HuH-7.5 (cell line): ENCODE data around the gene MUS81.
A peak's percentile ranks its signal among the peaks of the same experiment; 100 is the strongest.
"Not testable (repeated sequence)": the region's sequence is repeated elsewhere in the genome, so short reads cannot be mapped to it uniquely, and the experiment has no call there.

Source experiments
- DNase-seq: peaks from one replicate; pipeline ENCODE4 v3.0.0; 2011; ENCODE audit warnings: low spot score

MUS81 gene, protein sequence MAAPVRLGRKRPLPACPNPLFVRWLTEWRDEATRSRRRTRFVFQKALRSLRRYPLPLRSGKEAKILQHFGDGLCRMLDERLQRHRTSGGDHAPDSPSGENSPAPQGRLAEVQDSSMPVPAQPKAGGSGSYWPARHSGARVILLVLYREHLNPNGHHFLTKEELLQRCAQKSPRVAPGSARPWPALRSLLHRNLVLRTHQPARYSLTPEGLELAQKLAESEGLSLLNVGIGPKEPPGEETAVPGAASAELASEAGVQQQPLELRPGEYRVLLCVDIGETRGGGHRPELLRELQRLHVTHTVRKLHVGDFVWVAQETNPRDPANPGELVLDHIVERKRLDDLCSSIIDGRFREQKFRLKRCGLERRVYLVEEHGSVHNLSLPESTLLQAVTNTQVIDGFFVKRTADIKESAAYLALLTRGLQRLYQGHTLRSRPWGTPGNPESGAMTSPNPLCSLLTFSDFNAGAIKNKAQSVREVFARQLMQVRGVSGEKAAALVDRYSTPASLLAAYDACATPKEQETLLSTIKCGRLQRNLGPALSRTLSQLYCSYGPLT

DNA sequence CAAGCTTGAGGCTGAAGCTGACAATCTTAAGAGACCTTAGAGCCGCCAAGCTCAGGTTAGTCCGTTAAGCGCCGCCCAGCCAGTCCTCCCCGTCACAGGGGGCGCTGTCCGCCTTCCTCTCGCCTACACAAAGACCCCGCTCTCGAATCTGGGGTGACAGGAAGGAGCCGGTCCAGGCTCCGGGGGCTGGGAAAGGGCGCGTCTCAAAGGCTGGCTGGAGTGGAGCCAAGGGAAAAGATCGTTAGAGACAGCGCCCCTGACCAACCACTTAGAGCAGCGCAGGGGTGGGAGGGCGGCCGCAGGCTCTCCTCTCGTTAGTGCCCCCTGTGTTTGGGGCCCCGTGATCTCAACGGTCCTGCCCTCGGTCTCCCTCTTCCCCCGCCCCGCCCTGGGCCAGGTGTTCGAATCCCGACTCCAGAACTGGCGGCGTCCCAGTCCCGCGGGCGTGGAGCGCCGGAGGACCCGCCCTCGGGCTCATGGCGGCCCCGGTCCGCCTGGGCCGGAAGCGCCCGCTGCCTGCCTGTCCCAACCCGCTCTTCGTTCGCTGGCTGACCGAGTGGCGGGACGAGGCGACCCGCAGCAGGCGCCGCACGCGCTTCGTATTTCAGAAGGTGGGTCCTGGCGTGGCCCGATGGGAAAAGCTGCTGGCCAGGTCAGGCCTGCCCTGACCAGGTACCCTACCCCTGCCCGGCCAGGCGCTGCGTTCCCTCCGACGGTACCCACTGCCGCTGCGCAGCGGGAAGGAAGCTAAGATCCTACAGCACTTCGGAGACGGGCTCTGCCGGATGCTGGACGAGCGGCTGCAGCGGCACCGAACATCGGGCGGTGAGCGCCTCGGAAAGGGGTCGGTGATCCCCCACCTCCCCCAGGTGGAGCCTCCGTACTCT, at the start of gene MUS81:
Gene MUS81, plus strand, starts transcription at position 156 of the 887 bp plus-strand sequence. Its CDS starts 321 bp downstream, at position 477.
- peak; percentile 94 for DNase-seq

DNA sequence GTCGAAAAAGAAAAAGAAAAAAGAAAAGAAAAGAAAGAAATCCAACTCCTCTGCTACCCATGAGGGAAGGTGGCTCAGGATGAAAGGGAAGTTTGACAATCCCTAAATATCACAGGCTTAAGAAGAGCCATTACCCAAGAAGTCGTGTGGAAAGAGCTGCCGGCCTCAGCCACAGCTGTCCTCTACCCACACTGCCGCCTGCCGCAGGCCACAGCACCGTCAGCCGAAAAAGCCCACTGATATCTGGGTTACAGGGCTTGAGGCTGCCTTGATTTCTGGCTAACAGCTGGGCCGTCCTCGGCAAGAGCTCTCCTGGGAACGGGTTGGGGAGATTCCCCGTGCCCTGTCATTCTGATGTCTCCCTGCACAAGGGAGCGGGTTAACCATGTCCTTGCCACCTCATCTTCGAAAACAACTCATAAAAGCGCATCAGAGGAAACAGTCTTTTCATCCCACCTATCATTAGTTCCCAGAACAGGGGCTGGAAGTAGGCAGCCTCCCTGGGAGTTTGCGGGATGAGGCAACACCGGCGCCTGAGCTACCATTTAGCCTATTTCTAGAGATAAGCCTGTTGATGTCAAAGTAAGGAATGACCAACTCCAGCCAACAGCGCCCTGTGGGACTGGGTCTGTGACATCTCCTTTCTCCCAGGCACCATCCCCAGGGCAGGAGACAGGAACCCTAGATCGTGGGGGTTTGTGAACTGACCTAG, 48.3 kb upstream of the MUS81 start:
- DNase-seq, result no peak

DNA sequence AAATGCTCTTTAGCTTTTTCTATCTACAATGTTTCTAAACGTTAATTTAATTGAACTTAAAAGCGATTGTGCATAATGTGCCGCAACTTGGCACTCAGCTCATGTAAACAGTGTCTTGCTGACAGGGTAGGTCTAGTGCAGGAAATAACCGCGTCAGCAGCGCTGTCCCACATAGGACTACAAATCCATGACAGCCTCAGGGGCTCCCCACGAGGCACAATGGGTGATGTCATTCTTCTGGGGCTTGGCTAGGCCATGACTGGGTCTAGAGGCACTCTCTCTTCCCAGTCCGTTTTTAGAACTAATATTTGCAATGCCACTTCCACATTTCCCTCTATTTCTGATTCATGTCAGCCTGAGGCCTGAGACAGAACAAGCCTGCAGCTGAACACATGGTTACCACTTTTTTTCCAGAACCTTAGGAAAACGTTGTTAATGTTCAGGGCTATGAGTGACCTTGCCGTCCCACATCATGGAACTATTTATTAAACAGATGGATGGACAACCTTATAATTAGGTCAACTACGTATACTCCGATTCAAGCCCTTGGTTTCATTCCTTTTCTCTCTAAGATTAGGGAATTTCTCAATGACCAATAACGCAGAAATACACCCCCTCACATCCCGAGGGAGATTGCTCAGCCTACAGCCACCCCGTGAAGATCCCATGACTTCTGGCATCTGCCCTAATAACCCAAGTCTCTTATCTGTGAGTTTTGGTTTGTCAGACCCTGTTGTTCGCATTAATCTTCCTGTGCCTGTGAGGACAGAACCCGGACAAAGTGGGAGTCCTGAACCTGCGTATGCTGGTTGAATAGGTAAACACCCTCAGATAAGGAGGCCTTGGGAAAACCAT, 45.9 kb upstream of the MUS81 start:
- no peak for DNase-seq

DNA sequence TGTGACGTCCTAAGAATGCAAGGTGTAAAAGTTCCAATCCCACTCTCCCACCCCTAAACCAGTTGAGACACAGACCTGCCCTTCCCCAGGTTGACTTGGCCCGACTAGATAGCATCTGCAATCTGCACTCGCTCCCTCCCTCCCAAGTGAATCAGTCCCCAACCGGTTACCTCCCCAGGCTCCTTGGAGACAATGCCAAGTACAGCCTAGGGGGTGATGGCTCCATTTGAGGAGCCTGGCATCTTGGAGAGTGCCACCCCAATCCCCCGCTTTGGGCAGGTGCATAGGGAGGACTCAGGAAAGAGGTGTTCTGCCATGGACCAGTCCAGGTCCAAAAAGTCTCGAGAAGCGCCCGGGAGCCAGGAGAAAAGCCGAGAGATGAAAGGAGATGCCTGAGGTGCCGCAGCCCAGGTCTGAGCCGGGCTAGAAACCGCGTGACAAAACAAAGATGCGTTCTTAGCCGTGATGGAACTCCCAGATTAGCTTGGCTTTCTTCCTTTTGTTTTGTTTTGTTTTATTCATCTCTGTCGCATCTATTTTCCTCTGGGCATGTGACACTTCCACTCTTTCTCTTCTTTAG, 45.2 kb upstream of the MUS81 start:
- DNase-seq, result no peak

DNA sequence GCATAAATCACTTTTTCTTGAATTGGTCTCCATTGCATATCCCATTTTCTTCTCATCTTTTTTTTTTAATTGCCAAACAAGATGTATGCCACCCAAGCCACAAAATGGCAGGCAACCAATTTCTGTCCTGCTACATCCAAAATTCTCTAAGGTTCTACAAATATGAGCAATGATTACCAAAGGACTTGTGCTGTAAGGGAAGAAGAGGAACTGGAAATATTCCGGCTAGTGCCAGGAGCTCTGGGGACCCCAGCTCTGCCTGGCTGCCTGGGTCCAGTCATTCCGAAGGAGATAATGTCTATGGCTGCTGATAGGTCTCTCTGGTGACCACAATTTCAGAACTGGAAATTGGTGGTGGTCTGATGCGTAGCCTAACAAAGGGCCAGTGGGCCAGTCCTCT, 43.5 kb upstream of the MUS81 start:
- DNase-seq, result no peak

DNA sequence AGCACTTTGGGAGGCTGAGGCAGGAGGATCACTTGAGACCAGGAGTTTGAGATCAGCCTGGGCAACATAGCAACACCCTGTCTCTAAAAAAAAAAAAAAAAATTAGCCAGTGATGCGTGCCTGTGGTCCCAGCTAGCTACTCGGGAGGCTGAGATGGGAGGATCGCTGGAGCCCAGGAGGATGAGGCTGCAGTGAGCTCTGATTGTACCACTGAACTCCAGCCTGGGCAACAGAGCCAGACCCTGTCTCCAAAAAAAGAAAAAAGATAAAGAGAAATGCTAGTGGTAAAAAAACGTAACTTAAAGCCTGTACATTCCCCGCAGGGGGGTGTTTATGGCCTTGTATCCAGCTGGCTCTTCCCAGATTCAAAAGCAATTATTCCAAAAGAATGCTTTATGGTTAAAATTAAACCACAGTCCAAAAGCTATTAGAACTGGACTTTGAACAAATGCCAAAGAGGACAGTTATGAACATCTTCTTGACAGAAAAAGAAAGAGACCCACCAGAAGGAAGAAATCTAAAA, 42.9 kb upstream of the MUS81 start:
- no peak for DNase-seq

DNA sequence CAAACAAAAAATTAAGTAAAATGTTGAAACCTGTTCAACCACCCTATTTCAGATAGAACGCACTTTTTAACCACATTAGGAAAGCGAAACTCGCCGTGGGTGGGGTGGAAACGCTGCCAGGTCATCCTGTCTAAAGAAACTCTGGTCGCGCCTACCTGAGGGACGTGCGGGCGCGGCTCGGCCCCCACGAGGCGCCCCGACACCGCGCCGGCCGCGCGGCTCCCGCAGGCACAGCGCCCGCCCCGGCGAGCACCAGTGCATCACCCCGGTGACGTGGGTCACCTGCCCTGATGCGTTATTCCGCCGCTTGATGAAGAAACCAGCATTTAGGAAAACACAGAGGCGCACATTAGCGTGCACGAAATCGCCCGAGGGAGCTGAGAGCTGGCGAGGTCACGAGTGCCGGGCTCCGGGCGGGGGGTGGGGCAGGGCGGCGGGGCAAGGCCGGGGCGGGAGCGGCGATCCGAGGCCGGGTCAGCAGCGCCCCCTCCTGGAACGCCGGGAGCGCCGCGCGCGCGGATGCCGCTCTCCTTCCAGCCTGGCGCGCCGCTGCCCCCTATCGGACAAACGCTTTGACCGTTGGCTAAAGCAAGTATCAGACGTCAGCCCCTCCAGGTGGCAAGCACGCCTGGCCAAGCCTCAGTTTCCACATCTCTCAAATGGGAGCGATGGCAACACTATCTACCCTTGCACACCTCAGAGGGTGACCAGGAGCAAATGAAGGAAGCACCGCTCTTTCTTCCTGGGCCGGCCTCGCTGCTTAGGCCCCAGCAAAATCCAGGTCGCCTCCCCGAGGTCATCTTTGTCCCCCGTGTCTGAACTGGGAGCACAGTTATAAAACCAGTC, 42.2 kb upstream of the MUS81 start:
- peak; percentile 81 for DNase-seq

DNA sequence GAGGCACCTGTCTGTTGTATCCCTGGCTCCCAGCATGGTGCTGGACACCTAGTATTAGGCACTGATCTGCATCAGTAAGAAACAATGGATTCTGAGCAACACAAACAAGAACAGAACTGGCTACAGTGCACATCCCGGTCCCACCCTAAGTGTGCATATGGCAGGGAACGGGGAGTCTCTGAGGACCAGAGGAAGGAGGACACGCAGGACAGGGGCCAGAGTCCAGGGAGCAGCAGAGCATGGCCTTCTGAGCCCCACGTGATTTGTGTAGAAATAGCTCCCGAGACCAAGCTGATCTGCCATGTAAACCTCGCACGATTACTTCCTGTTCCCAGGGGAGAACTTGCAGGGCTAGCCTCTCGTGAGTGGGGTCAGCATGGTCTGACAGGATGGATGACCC, 39.1 kb upstream of the MUS81 start:
- DNase-seq, result no peak

DNA sequence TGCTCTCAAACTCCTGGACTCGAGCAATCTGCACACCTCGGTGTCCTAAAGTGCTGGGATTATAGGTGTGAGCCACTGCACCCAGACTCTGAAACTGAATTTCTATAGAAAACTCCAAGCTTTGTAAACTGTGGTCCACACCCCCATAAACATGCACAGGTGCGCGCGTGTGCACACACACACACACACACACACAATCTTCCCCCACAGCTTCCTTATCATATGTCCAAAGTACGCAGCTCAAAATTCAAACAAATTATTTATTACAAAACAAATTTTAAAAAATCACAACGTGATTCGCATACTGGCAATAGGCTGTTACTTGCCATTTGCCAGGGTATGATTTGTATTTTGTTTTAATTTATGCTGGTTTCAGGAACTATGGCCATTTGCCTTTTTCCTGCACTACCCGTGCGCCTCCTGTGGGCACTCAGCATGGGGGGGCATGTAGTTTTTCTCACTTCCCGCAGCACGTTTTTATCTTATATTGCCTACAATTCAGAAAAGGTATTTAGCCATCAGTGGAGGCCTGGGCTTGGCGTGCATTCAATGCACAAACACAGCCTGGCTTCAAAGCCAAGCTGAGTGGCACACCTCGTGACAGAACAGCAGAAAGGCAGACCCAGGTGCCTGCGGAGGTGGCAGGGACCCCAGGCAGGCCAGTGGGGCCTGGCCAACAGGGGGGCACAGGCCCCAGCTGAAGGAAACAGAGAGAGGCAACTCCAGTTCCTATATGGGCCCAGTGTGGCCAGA, 37.3 kb upstream of the MUS81 start:
- no peak for DNase-seq

DNA sequence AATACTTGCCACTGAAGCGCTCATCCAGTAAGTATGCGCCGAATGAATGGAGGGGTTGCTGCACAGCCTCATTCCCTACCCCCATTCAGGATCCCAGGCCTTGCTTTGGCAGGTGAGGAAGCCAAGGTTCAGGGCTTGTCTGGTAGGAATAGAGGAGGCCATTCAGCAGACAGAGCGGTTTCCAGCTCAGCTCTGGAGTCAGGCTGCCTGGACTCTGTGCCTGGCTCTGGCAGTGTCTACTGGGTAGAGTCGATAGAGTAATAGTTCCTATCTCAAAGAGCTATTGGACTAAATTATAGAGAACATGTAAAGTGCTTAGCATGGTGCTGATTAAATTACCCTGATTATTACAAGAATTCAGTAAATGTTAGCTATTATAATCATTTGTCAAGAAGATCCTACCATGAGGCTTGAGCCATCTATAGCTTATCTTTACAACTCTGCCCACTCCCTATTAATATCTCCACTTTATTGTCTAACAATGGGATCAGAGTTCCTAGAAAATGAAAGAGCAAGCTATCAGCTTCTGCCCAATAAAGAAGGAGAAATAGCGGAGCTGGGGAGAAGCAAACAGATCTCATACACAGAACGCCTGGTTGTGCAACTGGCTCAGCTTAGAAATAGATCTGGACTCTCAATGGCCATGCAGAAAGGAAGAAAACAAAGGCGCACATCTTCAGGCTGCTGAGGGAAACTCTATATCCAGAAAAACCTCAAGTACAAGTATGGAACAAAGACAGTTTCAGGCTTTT, 33.1 kb upstream of the MUS81 start:
- no peak for DNase-seq

DNA sequence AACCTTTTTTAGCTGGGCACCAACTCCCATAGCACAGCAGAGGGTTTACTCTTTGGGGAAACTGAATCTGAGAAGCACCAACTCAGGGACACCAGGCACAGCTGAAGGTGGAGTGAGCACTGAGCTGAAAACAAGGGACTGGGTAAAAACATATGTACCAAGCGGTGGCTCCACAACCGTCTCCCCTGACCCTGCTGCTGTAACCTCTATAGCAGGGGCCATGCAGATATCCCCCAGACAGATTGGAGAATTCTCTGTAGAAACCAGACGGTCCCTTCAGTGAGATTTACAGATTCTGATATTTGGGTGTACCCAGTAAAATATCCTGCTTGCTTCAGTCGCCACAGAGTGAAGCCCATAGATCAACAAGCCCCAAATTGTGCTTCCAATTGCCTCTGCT, 30.8 kb upstream of the MUS81 start:
- DNase-seq, result no peak

DNA sequence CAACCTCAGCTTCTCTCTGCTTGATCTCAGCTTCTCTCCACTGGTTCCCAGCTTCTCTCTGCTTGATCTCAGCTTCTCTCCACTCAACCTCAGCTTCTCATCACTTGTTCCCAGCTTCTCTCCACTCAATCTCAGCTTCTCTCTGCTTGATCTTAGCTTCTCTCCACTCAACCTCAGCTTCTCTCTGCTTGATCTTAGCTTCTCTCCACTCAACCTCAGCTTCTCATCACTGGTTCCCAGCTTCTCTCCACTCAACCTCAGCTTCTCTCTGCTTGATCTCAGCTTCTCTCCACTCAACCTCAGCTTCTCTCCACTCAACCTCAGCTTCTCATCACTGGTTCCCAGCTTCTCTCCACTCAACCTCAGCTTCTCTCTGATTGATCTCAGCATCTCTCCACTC, 28.0 kb upstream of the MUS81 start:
- not testable (repeated sequence) for DNase-seq

DNA sequence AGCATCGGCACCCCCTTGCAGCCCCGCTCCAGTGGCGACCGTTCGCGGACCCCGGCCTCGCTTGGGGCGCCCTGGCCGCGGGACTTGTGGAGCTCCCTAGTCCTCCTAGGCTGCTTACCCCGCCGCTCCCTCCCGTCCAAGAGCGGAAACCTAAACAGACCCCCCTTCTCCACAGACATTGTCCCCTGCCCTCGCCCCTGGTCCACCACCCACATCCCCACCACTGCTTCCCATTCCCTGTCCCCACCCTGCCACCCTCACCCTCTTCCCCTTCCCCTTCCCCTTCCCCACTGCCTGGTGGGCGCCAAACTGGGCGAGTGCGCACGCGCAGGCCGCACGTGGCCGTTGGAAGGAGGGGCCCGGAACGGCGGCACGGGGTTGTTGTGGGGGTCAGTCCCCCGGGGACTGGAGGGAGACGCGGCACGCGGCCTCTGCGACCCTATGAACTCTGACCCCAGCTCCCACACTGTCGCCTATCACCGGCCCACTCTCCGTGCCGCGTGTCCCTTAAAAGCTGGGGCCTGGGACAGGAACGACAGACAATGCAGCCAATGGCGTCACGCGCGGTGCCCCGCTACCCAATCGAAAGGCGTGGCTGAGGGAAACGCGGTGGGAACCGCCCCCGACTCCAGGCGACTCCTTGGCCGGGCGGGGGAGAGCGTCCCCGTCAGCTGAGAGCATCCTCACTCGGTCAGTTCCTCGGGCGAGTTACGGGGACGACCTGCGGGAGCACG, 26.8 kb upstream of the MUS81 start, which contains the start of gene SNX32:
Gene SNX32, plus strand, starts transcription at position 667 of the 734 bp plus-strand sequence. CDS start 103 bp downstream, outside the sequence.
- DNase-seq, result peak; percentile 87

DNA sequence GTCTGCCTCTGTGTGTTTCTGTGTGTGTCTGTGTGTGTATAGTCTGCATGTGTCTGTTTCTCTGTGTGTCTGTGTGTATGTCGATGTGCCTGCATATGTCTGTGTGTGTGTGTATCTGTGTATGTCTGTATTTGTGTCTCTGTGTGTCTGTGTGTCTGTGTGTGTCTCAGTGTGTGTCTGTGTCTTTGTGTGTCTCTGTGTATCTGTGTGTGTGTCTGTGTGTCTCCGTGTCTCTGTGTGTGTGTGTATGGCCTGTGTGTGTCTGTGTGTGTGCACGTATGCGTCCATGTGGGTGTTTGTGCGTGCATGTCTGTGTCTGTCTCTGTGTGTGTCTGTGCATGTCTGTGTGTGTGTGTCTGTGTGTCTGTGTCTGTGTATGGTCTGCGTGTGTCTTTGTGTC, 26.0 kb upstream of the MUS81 start:
- no peak for DNase-seq

DNA sequence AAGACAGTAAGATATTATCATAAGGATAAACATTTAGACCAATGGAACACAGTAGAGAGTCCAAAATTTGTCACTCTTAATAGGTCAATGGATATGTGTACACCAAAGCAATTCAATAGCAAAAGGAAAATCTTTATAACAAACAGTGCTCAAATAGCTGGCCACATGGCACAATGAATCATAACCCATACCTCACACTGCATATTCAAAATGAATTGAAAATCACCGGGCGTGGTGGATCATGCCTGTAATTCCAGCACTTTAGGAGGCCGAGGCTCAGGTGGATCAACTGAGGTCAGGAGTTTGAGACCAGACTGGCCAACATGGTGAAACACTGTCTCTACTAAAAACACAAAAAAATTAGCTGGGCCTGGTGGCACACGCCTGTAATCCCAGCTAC, 18.1 kb upstream of the MUS81 start:
- DNase-seq, result no peak

DNA sequence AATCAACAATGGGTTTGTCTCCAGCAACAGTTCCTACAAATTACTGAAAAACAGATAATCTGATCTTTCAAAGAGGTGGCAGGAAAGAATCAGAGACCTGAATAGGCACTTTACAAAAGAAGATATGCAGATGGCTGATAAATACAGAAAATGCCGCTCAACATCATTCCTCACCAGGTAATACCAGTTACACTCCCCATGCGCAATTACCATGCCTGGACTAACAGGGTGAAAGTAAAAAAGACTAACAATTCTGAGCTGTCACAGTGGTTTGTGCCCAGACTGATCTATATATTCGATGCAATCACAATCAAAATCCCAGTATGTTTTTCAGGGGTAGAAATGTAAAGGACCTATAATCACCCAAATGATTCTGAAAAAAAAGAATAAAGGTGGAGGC, 16.4 kb upstream of the MUS81 start:
- no peak for DNase-seq

DNA sequence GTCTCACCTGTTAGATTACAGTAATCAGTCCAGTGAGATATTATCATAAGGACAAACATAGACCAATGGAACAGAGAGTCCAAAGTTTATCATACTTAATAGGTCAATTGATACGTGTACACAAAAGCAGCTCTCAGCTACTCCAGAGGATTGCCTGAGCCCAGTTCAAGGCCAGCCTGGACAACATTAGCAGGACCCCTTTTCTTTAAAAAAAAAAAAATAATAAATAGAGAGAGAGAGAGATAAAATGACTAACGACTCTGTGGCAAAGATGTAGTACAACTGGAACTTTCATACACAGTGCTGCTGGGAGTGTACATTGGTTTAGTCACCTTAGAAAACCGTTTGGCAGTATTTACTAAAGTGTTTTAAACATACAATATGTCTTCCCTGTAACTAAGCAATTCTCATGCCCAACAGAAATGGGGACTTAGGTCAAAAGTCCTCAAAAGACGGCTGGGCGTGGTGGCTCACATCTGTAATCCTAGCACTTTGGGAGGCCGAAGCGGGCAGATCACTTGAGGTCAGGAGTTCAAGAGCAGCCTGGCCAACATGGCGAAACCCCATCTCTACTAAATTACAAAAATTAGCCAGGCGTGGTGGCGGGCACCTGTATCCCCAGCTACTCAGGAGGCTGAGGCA, 15.9 kb upstream of the MUS81 start:
- DNase-seq, result no peak
